T-cell (primary cell): Measurements from ENCODE around the gene WNT16. TPM values are rescaled to one million over a fixed set of nuclear protein-coding genes. Genes with fewer than 3 reads are reported as not detected.
"Not testable (repeated sequence)": the region's sequence is repeated elsewhere in the genome, so short reads cannot be mapped to it uniquely, and the experiment has no call there.

Source experiments
- ATAC-seq, 4 experiments: fragments of 200-7000 bp in 3 of 4; fragments of 150-1000 bp in 1 of 4; cut with Tn5 transposase; replicated peaks in 1 of 4; 1 replicate in 3 of 4; 2 replicates in 1 of 4; pipeline ENCODE4 v1.10.0; 2021; ENCODE audit warnings: moderate library complexity in 3 of 4, mild to moderate bottlenecking in 2 of 4, moderate number of reproducible peaks in 1 of 4
- CTCF ChIA-PET, 2 donors: fragments of 300-600 bp; sonication (Branson Sonifier 250); formaldehyde crosslinking; loops; one replicate each; lab custom pipeline; 2022; ENCODE audit warnings: antibody characterized with exemption in 2 of 2; lab: Charles Lee
- POLR2A ChIA-PET, 2 donors: fragments of 300-600 bp; sonication (Branson Sonifier 250); formaldehyde crosslinking; loops; one replicate each; lab custom pipeline; 2022; ENCODE audit warnings: antibody characterized with exemption in 2 of 2; lab: Charles Lee
- DNase-seq, 35 experiments: peaks; one replicate each; pipeline versions ENCODE4 v3.0.0 to v3.0.0-alpha.2; 2013 to 2023
- H3K27ac ChIP-seq: one replicate; pipeline ENCODE4 v1.5.1; 2013; ENCODE audit warnings: low read length
- H3K27me3 ChIP-seq, 2 experiments: replicated peaks in 1 of 2; 1 replicate in 1 of 2; 2 replicates in 1 of 2; pipeline versions ENCODE4 v1.6.1 to v1.7.0; 2013; ENCODE audit warnings: low read length in 1 of 2, mixed read lengths in 1 of 2; ENCODE audit not compliant: control insufficient read depth in 2 of 2, insufficient read depth in 2 of 2; ENCODE audit errors: extremely low read depth in 1 of 2
- H3K36me3 ChIP-seq, 2 donors: 1 replicate in 1 of 2; 2 replicates in 1 of 2; pipeline versions ENCODE4 v1.6.1 to v1.7.0; 2013; ENCODE audit warnings: low read length in 1 of 2; ENCODE audit not compliant: control insufficient read depth in 2 of 2, insufficient read depth in 1 of 2; ENCODE audit errors: extremely low read depth in 1 of 2
- H3K4me1 ChIP-seq, 2 experiments: 1 replicate in 1 of 2; 2 replicates in 1 of 2; pipeline versions ENCODE4 v1.6.1 to v1.7.0; 2013; ENCODE audit warnings: low read length in 2 of 2, mixed read lengths in 1 of 2; ENCODE audit not compliant: insufficient read depth in 2 of 2, control insufficient read depth in 1 of 2; ENCODE audit errors: extremely low read depth in 1 of 2
- H3K4me3 ChIP-seq, 2 donors: 1 replicate in 1 of 2; 2 replicates in 1 of 2; pipeline versions ENCODE4 v1.5.1 to v1.7.0; 2013; ENCODE audit warnings: mild to moderate bottlenecking in 2 of 2, low read length in 1 of 2, moderate library complexity in 1 of 2; ENCODE audit not compliant: control insufficient read depth in 1 of 2; ENCODE audit errors: extremely low read depth in 1 of 2
- H3K9me3 ChIP-seq: 2 replicates; pipeline ENCODE4 v1.7.0; 2013
- H3K27ac Mint-ChIP-seq, 2 donors: one replicate each; pipeline ENCODE4 v1.8.0; 2020 to 2021; ENCODE audit warnings: mild to moderate bottlenecking in 2 of 2, mixed read lengths in 2 of 2
- H3K27me3 Mint-ChIP-seq, 2 donors: one replicate each; pipeline ENCODE4 v1.8.0; 2021 to 2022; ENCODE audit warnings: mixed read lengths in 2 of 2
- H3K36me3 Mint-ChIP-seq: one replicate; pipeline ENCODE4 v1.8.0; 2021; ENCODE audit warnings: mixed read lengths
- H3K4me1 Mint-ChIP-seq, 3 donors: one replicate each; pipeline ENCODE4 v1.8.0; 2020 to 2022; ENCODE audit warnings: mixed read lengths in 3 of 3, mild to moderate bottlenecking in 1 of 3
- H3K4me3 Mint-ChIP-seq, 3 donors: one replicate each; pipeline ENCODE4 v1.8.0; 2020 to 2022; ENCODE audit warnings: mild to moderate bottlenecking in 3 of 3, mixed read lengths in 3 of 3, moderate library complexity in 3 of 3
- H3K9me3 Mint-ChIP-seq, 3 donors: one replicate each; pipeline ENCODE4 v1.8.0; 2020 to 2022; ENCODE audit warnings: mixed read lengths in 3 of 3
- WGBS: methylation state at CpG from one replicate; pipeline ENCODE4 v1.1.5; 2013; ENCODE audit warnings: missing lambda C conversion rate; ENCODE audit not compliant: insufficient coverage; 5-methylcytosine and 5-hydroxymethylcytosine counted together
- total RNA-seq, 35 experiments: library from RNA in 6 of 35; stranded (reverse) in 6 of 35; fragments of 120-200 nt in 1 of 35; gene quantifications; one replicate each; pipeline versions ENCODE4 v1.2.1 to v1.2.4 and lab custom pipeline; 2013 to 2026

Gene WNT16
- total RNA-seq, 5 donors from 2014 or later (not counting 1 experiment from before 2014, with no cell fraction given): 0.13 to 0.35 (median 0.19) TPM; not detected in 2

DNA sequence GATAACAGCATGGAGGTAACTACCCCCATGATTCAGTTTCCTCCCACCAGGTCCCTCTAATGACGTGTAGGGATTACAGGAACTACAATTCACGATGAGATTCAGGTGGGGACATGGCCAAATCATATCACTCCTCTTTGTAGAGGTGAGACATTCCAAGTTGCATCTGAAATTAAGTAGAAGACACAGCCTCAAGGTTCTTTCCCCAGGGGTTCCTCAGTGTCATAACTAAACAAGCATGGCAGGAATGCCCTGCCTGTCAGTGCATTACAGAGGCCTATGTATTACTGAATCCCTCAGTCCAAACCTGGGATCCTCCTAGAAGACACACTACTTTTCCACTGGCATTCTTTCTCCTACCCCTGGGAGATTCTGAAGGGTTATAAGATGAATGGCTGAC, 42.6 kb upstream of the WNT16 start:
- ChIA-PET POLR2A (no interaction called here), CTCF (no interaction called here)
- Histone ChIP-seq H3K27me3 (no peaks in the 10 kb centered on the region), H3K4me1 (no peaks in the 10 kb centered on the region), H3K4me3 (no peak overlapping the region), H3K9me3 (no peaks in the 10 kb centered on the region), H3K36me3 (no peaks in the 10 kb centered on the region), H3K27ac (no peak overlapping the region)
- Mint-ChIP-seq H3K4me3 (no peak overlapping the region), H3K9me3 (peaks cover 4 to 15% (median 11%) of the 10 kb centered on the region in 3 donors), H3K27me3 (no peaks in the 10 kb centered on the region), H3K36me3 (no peaks in the 10 kb centered on the region), H3K4me1 (no peaks in the 10 kb centered on the region), H3K27ac (no peak overlapping the region)
- WGBS: no CpG with 5 or more reads among the region's 2 CpGs
- DNase-seq: no peak
- ATAC-seq: no peak

DNA sequence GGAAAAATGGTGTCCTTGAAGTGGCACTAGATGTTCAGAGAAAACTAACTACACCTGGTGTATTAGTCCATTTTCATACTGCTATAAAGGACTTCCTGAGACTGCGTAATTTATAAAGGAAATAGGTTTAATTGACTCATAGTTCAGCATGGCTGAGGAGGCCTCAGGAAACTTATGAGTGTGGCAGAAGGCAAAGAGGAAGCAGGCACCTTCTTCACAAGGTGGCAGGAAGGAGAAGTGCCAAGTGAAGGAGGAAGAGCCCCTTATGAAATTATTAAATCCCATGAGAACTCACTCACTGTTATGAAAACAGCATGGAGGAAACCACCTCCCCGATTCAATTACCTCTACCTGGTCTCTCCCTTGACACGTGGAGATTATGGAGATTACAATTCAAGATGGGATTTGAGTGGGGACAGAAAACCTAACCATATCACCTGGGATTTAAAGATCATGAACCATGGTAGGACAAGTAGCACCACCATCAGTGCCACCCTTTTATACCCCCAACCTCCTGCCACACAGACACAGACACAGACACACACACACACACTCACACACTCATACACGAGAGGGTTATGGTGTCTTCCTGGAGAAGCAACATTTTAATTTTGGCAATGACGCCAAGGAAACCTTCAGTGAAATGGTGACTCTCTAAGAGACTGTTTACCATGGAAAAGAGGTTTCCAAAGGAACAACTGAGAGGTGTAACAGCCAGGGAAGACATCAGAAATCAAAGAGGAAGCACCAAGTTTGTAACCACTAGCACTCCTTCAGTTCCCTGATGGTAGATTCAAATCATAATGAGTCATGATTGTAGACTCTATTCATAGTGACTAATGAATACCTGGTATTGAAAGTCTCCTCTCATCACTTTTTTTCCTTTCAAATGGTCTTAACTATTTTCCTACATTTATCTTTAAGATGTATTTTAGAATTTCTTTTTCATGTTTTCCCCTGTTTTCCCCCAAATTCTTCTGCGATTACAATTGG, 41.8 kb upstream of the WNT16 start:
- peaks cover 4 to 15% (median 11%) of the 10 kb centered on the region in 3 donors for H3K9me3 Mint-ChIP-seq
- ATAC-seq (no peak), DNase-seq (no peak)
- Histone ChIP-seq H3K36me3 (no peaks in the 10 kb centered on the region), H3K9me3 (no peaks in the 10 kb centered on the region), H3K4me1 (no peaks in the 10 kb centered on the region), H3K27me3 (no peaks in the 10 kb centered on the region), H3K27ac (no peak overlapping the region), H3K4me3 (no peak overlapping the region)
- H3K27me3 Mint-ChIP-seq: no peaks in the 10 kb centered on the region
- H3K36me3 Mint-ChIP-seq: no peaks in the 10 kb centered on the region
- no peak overlapping the region for H3K27ac Mint-ChIP-seq
- ChIA-PET CTCF (no interaction called here), POLR2A (no interaction called here)
- 100% methylated on average over 1 of the region's 6 CpGs for WGBS
- H3K4me1 Mint-ChIP-seq: no peaks in the 10 kb centered on the region
- H3K4me3 Mint-ChIP-seq: no peak overlapping the region

DNA sequence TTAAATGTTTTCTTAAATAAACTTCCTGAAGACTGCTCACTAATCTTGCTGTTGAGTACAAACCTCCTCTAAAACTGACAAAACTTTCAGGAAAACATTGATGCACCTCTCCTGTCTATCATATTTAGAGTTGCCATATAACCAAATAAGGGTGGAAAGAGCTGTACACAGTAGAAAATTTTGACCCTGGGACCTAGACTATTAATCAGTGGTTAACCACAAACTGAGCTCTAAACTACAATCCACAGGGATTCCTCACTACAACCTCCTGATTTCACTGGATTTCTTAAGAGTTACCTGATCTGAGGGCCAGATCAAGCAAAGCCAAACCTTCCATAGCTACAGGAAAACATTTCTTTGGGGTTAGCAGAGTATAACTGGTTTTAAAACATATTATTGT, 39.9 kb upstream of the WNT16 start:
- Histone ChIP-seq H3K4me1 (no peaks in the 10 kb centered on the region), H3K27ac (no peak overlapping the region), H3K36me3 (no peaks in the 10 kb centered on the region), H3K9me3 (no peaks in the 10 kb centered on the region), H3K27me3 (peaks cover 0 to 5% of the 10 kb centered on the region in 2 experiments), H3K4me3 (no peak overlapping the region)
- ChIA-PET CTCF (no interaction called here), POLR2A (no interaction called here)
- Mint-ChIP-seq H3K36me3 (no peaks in the 10 kb centered on the region), H3K27ac (no peak overlapping the region), H3K4me1 (no peaks in the 10 kb centered on the region), H3K9me3 (peaks cover 5 to 14% (median 9%) of the 10 kb centered on the region in 3 donors), H3K27me3 (peaks cover 1 to 7% of the 10 kb centered on the region in 2 donors), H3K4me3 (no peak overlapping the region)
- DNase-seq (no peak), ATAC-seq (no peak)

DNA sequence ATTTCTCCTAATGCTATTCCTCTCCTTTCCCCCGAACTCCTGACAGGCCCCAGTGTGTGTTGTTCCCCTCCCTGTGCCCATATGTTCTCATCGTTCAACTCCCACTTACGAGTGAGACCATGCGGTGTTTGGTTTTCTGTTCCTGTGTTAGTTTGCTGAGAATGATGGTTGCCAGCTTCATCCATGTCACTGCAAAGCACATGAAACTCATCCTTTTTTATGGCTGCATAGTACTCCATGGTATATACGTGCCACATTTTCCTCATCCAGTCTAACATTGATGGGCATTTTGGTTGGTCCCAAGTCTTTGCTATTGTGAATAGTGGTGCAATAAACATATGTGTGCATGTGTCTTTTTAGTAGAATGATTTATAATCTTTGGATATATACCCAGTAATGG, 38.9 kb upstream of the WNT16 start:
- H3K4me1 Mint-ChIP-seq, H3K4me3 ChIP-seq, H3K9me3 ChIP-seq, H3K27ac ChIP-seq, POLR2A ChIA-PET, ATAC-seq, H3K9me3 Mint-ChIP-seq, CTCF ChIA-PET, DNase-seq, H3K27me3 Mint-ChIP-seq, H3K27me3 ChIP-seq, H3K36me3 Mint-ChIP-seq, H3K4me3 Mint-ChIP-seq, H3K4me1 ChIP-seq, H3K36me3 ChIP-seq, H3K27ac Mint-ChIP-seq: not testable (repeated sequence)
- WGBS: no CpG with 5 or more reads among the region's 5 CpGs

DNA sequence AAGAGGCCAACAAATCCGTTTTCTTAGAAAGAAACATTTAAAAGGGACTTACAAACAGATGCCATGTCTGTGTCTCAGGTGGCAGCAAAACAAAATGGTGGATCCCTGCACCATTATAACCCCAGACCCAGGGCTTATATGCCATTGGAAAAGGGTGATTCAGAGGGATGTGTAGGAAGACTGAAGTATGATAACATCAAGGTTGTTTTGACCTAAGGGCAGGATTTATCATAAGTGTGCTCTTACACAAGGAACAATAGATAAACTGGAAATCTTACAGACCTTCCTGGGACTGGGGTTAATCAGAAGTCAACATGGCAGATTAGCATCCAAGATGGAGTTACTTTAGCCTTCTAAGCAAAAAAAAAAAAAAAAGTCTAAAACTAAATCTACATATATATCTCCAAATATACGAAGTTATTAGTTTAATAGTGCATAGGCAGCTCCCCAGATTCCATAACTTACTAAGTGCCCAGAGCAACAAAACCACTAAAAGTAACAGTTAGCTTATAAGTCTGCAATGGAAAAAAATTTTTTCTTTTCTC, 34.3 kb upstream of the WNT16 start:
- Histone ChIP-seq H3K9me3 (no peaks in the 10 kb centered on the region), H3K4me3 (no peak overlapping the region), H3K27me3 (peaks cover 0 to 5% of the 10 kb centered on the region in 2 experiments), H3K36me3 (no peaks in the 10 kb centered on the region), H3K4me1 (no peaks in the 10 kb centered on the region), H3K27ac (no peak overlapping the region)
- no peaks in the 10 kb centered on the region for H3K4me1 Mint-ChIP-seq
- no peaks in the 10 kb centered on the region for H3K36me3 Mint-ChIP-seq
- no peak overlapping the region for H3K27ac Mint-ChIP-seq
- H3K9me3 Mint-ChIP-seq: peaks cover 0 to 2% (median 0%) of the 10 kb centered on the region in 3 donors
- DNase-seq (no peak), ATAC-seq (no peak)
- ChIA-PET CTCF (interaction anchor here in 1 of 2 donors (0.7 kb wide), 1 partner anchor 279 kb away, joined by 3 read pairs; no protein-coding TSS in a partner anchor), POLR2A (no interaction called here)
- WGBS: no CpG with 5 or more reads among the region's 2 CpGs
- H3K27me3 Mint-ChIP-seq: peaks cover 3 to 8% of the 10 kb centered on the region in 2 donors
- no peak overlapping the region for H3K4me3 Mint-ChIP-seq

DNA sequence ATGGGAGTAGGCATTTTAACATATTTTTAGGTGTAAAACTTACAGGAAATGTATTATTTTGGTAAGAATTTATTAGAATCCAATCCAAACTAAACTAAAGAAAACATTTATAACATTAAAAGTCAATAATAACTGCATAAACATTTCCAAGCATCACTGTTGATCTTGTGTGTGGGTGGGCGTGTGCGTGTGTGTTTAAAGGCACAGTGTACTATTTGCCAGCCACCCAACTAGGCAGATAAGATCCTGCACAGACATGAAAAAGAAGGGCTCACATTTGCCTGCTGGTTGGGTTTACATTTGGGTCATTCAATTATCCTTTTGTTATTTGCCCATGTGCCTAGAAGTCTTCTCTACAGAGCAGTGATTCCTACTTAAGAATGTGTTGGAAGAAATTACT, 31.0 kb upstream of the WNT16 start:
- ChIA-PET CTCF (no interaction called here), POLR2A (no interaction called here)
- peaks cover 12 to 16% of the 10 kb centered on the region in 2 donors for H3K27me3 Mint-ChIP-seq
- no peak for ATAC-seq
- no peaks in the 10 kb centered on the region for H3K36me3 Mint-ChIP-seq
- Histone ChIP-seq H3K4me1 (no peaks in the 10 kb centered on the region), H3K36me3 (no peaks in the 10 kb centered on the region), H3K4me3 (no peak overlapping the region), H3K9me3 (no peaks in the 10 kb centered on the region), H3K27me3 (peaks cover 0 to 5% of the 10 kb centered on the region in 2 experiments), H3K27ac (no peak overlapping the region)
- WGBS: no CpG with 5 or more reads among the region's 2 CpGs
- H3K9me3 Mint-ChIP-seq: no peaks in the 10 kb centered on the region
- H3K27ac Mint-ChIP-seq: no peak overlapping the region
- no peak for DNase-seq
- no peak overlapping the region for H3K4me3 Mint-ChIP-seq
- H3K4me1 Mint-ChIP-seq: no peaks in the 10 kb centered on the region
